HepG2 (cell line): Measurements from ENCODE around the gene PPP1CB. TPM values are rescaled to one million over a fixed set of nuclear protein-coding genes. Genes with fewer than 3 reads are reported as not detected.
A peak's percentile ranks its signal among the peaks of the same experiment; 100 is the strongest.

Experiments
- CAMTA2 ChIP-seq: sonication (generic); formaldehyde crosslinking; IDR thresholded peaks from 2 replicates; pipeline ENCODE4 v1.4.0; 2020; ENCODE audit warnings: mild to moderate bottlenecking, missing genetic modification reagents, borderline replicate concordance
- EP300 ChIP-seq, 3 experiments: sonication (generic) in 1 of 3; formaldehyde crosslinking in 1 of 3; IDR thresholded peaks; 2 replicates each; pipeline versions ENCODE4 v1.5.1 to v1.6.1; 2011 to 2020; ENCODE audit warnings: low read depth in 2 of 3, low read length in 2 of 3, borderline replicate concordance in 1 of 3, improper control_type of control experiment in 1 of 3, mild to moderate bottlenecking in 1 of 3, missing genetic modification reagents in 1 of 3, moderate library complexity in 1 of 3
- GZF1 ChIP-seq: sonication (generic); formaldehyde crosslinking; IDR thresholded peaks from 2 replicates; pipeline ENCODE4 v1.5.1; 2020; ENCODE audit warnings: mild to moderate bottlenecking, missing genetic modification reagents
- MXD1 ChIP-seq: sonication (generic); formaldehyde crosslinking; IDR thresholded peaks from 2 replicates; pipeline ENCODE4 v1.4.0; 2020; ENCODE audit warnings: mild to moderate bottlenecking, missing genetic modification reagents
- RCOR2 ChIP-seq: IDR thresholded peaks from 2 replicates; pipeline ENCODE4 v1.6.1; 2016; ENCODE audit warnings: missing biosample characterization, missing genetic modification reagents
- SALL2 ChIP-seq: sonication (generic); formaldehyde crosslinking; IDR thresholded peaks from 2 replicates; pipeline ENCODE4 v1.8.1; 2023; ENCODE audit warnings: mild to moderate bottlenecking, missing genetic modification reagents, inconsistent platforms
- SMAD9 ChIP-seq: sonication (generic); formaldehyde crosslinking; IDR thresholded peaks from 2 replicates; pipeline ENCODE4 v1.5.1; 2020; ENCODE audit warnings: mild to moderate bottlenecking, missing genetic modification reagents
- SNAPC4 ChIP-seq: sonication (generic); formaldehyde crosslinking; IDR thresholded peaks from 2 replicates; pipeline ENCODE4 v1.4.0; 2020; ENCODE audit warnings: mild to moderate bottlenecking, missing genetic modification reagents
- SRF ChIP-seq: IDR thresholded peaks from 2 replicates; pipeline ENCODE4 v1.6.1; 2011; ENCODE audit warnings: mild to moderate bottlenecking, low read depth, low read length, moderate library complexity
- STAT6 ChIP-seq: sonication (generic); formaldehyde crosslinking; IDR thresholded peaks from 2 replicates; pipeline ENCODE4 v1.4.0; 2020; ENCODE audit warnings: missing genetic modification reagents, mild to moderate bottlenecking, borderline replicate concordance
- TFDP1 ChIP-seq: IDR thresholded peaks from 2 replicates; pipeline ENCODE4 v1.6.1; 2016; ENCODE audit warnings: missing compliant biosample characterization, missing genetic modification reagents, borderline replicate concordance
- ZBTB44 ChIP-seq: sonication (generic); formaldehyde crosslinking; IDR thresholded peaks from 2 replicates; pipeline ENCODE4 v1.4.0; 2020; ENCODE audit warnings: missing genetic modification reagents
- ZNF20 ChIP-seq: sonication (generic); formaldehyde crosslinking; IDR thresholded peaks from 2 replicates; pipeline ENCODE4 v1.4.0; 2020; ENCODE audit warnings: mild to moderate bottlenecking, moderate library complexity, missing genetic modification reagents
- ZNF337 ChIP-seq: sonication (generic); formaldehyde crosslinking; IDR thresholded peaks from 2 replicates; pipeline ENCODE4 v1.5.1; 2020; ENCODE audit warnings: missing genetic modification reagents, low read depth, mild to moderate bottlenecking, borderline replicate concordance
- ZNF430 ChIP-seq: sonication (generic); formaldehyde crosslinking; IDR thresholded peaks from 2 replicates; pipeline ENCODE4 v1.9.0; 2021; ENCODE audit warnings: mild to moderate bottlenecking, missing genetic modification reagents
- ZNF850 ChIP-seq: sonication (generic); formaldehyde crosslinking; conservative IDR thresholded peaks from 2 replicates; pipeline ENCODE4 v1.9.0; 2021; ENCODE audit warnings: mild to moderate bottlenecking, missing genetic modification reagents
- ZSCAN22 ChIP-seq: sonication (generic); formaldehyde crosslinking; IDR thresholded peaks from 2 replicates; pipeline ENCODE4 v1.4.0; 2020; ENCODE audit warnings: mild to moderate bottlenecking, missing genetic modification reagents
- polyA plus RNA-seq, 8 experiments: library from polyadenylated mRNA; depleted of rRNA in 3 of 8; stranded (reverse) in 7 of 8; unstranded in 1 of 8; fragments of >200 nt; fragmentation: Illumina TruSeq in 4 of 8; extraction: Trizol in 4 of 8; gene quantifications; 2 replicates each; pipeline versions ENCODE4 v1.2.1 to v1.2.3, GENCODE V29; 2011 to 2016; ENCODE audit warnings: low read depth in 4 of 8, missing spikeins in 1 of 8, mixed read lengths in 1 of 8; ENCODE audit not compliant: insufficient read depth in 1 of 8
- total RNA-seq, 5 experiments: library from RNA; depleted of rRNA; stranded (reverse); fragments of >200 nt; fragmentation: Illumina TruSeq; extraction: Trizol; gene quantifications; 2 replicates each; pipeline ENCODE4 v1.2.3, GENCODE V29; 2016; ENCODE audit warnings: low read depth in 1 of 5

The PPP1CB gene
- total and polyA plus RNA-seq, 2 of the 13 experiments (the other 11 are each of a cell fraction or from before 2014, with no cell fraction given), result 46.9 to 109 TPM

GRCh38 chr2:28751252-28751955 lies at the start of gene PPP1CB (continued):
- peak; percentile 94 for TF ChIP-seq ZNF430 (CRISPR knock-in tag)
- peak; percentile 91 for TF ChIP-seq SALL2 (CRISPR knock-in tag)
- no peak for TF ChIP-seq SRF
- peak; percentile 95 for TF ChIP-seq ZNF337 (CRISPR knock-in tag)
- TF ChIP-seq SNAPC4 (CRISPR knock-in tag), result 0 out of 2 replicates have a peak, but pooled peaks have one; percentile 59
- 0 out of 2 replicates have a peak, but pooled peaks have one; percentile 84 for TF ChIP-seq ZBTB44 (CRISPR knock-in tag)
- TF ChIP-seq ZSCAN22 (CRISPR knock-in tag), result no peak
- TF ChIP-seq SMAD9 (CRISPR knock-in tag), result peak; percentile 76; the same call in 1 of the 2 replicates
- TF ChIP-seq MXD1, result peak; percentile 68
- TF ChIP-seq ZNF850 (CRISPR knock-in tag), result no peak
- TF ChIP-seq GZF1 (CRISPR knock-in tag), result no peak
- TF ChIP-seq STAT6 (CRISPR knock-in tag), result peak; percentile 74; the same call in 1 of the 2 replicates
- peak; percentile 61; the same call in 1 of the 2 replicates for TF ChIP-seq RCOR2 (CRISPR knock-in tag)
- no peak for TF ChIP-seq ZNF20 (CRISPR knock-in tag)
- TF ChIP-seq EP300 (IDR thresholded peaks at IDR 0.05; ENCODE audit: low read depth in 2 of 2, low read length in 2 of 2), result peak; percentile 4 to 31; a peak in 1 of 4 replicates
- TF ChIP-seq EP300 (CRISPR knock-in tag; IDR thresholded peaks at IDR 0.05; ENCODE audit: borderline replicate concordance), result no peak; the same call in 1 of the 2 replicates
- peak; percentile 96 for TF ChIP-seq TFDP1
- TF ChIP-seq CAMTA2 (CRISPR knock-in tag), result no peak
